HEK293 (cell line): ENCODE results near the gene C1QTNF1.

Experiments
- PRDM1 ChIP-seq: fragments of 450-650 bp; formaldehyde crosslinking; IDR thresholded peaks from 2 replicates; pipeline ENCODE4; 2016; ENCODE audit warnings: missing biosample characterization, missing genetic modification characterization
- SP3 ChIP-seq: fragments of 450-650 bp; formaldehyde crosslinking; IDR thresholded peaks from 2 replicates; pipeline ENCODE4 v1.5.1; 2016; ENCODE audit warnings: missing biosample characterization, missing genetic modification characterization
- ZNF548 ChIP-seq: fragments of 450-650 bp; formaldehyde crosslinking; IDR thresholded peaks from 2 replicates; pipeline ENCODE4 v1.5.1; 2016; ENCODE audit warnings: missing biosample characterization, missing genetic modification characterization
- ZNF777 ChIP-seq: fragments of 450-650 bp; formaldehyde crosslinking; IDR thresholded peaks from 2 replicates; pipeline ENCODE4 v1.5.1; 2017; ENCODE audit warnings: missing biosample characterization, missing genetic modification characterization, borderline replicate concordance
- TF ChIP-seq, protein P1 (sequence below): fragments of 450-650 bp; formaldehyde crosslinking; IDR thresholded peaks from 2 replicates; pipeline ENCODE4 v1.5.1; 2016; ENCODE audit warnings: missing biosample characterization, missing genetic modification characterization

DNA sequence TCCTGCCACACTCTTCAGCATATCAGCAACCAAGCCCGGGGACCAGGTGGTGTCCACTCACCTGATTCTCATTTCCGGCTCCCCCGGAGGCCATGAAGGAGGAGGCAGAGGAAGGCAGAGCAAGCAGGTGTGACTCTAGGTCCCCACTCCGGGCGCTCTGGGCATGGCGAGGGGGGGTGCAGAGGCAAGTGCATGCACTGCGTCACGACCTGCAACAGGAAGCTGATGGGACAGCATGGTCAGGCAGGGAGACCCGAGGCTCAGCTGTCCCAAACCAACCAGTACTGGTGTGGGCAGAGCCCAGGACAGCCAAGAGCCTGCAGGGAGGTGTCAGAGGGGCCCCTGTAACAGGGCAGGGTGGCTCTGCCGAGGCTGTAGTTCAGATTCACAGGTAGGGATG lies 48.6 kb downstream of the C1QTNF1 start:
- TF ChIP-seq, protein P1, sequence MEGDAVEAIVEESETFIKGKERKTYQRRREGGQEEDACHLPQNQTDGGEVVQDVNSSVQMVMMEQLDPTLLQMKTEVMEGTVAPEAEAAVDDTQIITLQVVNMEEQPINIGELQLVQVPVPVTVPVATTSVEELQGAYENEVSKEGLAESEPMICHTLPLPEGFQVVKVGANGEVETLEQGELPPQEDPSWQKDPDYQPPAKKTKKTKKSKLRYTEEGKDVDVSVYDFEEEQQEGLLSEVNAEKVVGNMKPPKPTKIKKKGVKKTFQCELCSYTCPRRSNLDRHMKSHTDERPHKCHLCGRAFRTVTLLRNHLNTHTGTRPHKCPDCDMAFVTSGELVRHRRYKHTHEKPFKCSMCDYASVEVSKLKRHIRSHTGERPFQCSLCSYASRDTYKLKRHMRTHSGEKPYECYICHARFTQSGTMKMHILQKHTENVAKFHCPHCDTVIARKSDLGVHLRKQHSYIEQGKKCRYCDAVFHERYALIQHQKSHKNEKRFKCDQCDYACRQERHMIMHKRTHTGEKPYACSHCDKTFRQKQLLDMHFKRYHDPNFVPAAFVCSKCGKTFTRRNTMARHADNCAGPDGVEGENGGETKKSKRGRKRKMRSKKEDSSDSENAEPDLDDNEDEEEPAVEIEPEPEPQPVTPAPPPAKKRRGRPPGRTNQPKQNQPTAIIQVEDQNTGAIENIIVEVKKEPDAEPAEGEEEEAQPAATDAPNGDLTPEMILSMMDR (tag by site-specific recombination) = no peak
- TF ChIP-seq ZNF548 (no peak), ZNF777 (no peak), PRDM1 (no peak), SP3 (tag by site-specific recombination) (no peak)
